T-helper 1 cell (primary cell): ENCODE measurements around the gene DNASE1.

Experiments used
- DNase-seq, 5 donors: peaks; one replicate each; pipeline ENCODE4 v3.0.0-alpha.2; 2012 to 2020

The DNASE1 gene

GRCh38 chr16:3665508-3665907 is 11.0 kb downstream of the DNASE1 start:
- DNase-seq = peak in 2 of 5 donors; percentile 15 to 23

- DNase-seq = no peak
Measured at GRCh38 chr16:3668626-3669025, 14.1 kb downstream of the DNASE1 start.

GRCh38 chr16:3669082-3669481 is 14.6 kb downstream of the DNASE1 start:
- no peak for DNase-seq

GRCh38 chr16:3670711-3671110 is 16.2 kb downstream of the DNASE1 start:
- DNase-seq = no peak

- no peak for DNase-seq
Measured at GRCh38 chr16:3671424-3671823, 16.9 kb downstream of the DNASE1 start.

GRCh38 chr16:3672571-3673041 is 18.1 kb downstream of the DNASE1 start:
- DNase-seq = no peak

GRCh38 chr16:3673201-3673600 is 18.7 kb downstream of the DNASE1 start:
- no peak for DNase-seq

- no peak for DNase-seq
Measured at GRCh38 chr16:3673676-3674377, 19.3 kb downstream of the DNASE1 start.

- DNase-seq = no peak
Measured at GRCh38 chr16:3674513-3675295, 20.2 kb downstream of the DNASE1 start.

- DNase-seq = no peak
Measured at GRCh38 chr16:3675601-3676130, 21.2 kb downstream of the DNASE1 start.

- no peak for DNase-seq
Measured at GRCh38 chr16:3677994-3678393, 23.5 kb downstream of the DNASE1 start.

- DNase-seq = no peak
Measured at GRCh38 chr16:3681206-3681605, 26.7 kb downstream of the DNASE1 start.

- no peak for DNase-seq
Measured at GRCh38 chr16:3687021-3687420, 32.5 kb downstream of the DNASE1 start.

GRCh38 chr16:3687792-3688191 is 33.3 kb downstream of the DNASE1 start:
- DNase-seq = no peak

- no peak for DNase-seq
Measured at GRCh38 chr16:3689731-3690130, 35.2 kb downstream of the DNASE1 start.

- peak; percentile 60 to 78 (median 68) for DNase-seq
Measured at GRCh38 chr16:3690470-3690928, 36.0 kb downstream of the DNASE1 start.

- DNase-seq = no peak
Measured at GRCh38 chr16:3690980-3691720, 36.7 kb downstream of the DNASE1 start.

GRCh38 chr16:3691761-3692160 is 37.3 kb downstream of the DNASE1 start:
- DNase-seq = no peak

GRCh38 chr16:3694051-3694450 is 39.6 kb downstream of the DNASE1 start:
- no peak for DNase-seq

GRCh38 chr16:3695610-3696369 is 41.3 kb downstream of the DNASE1 start:
- no peak for DNase-seq

GRCh38 chr16:3696425-3697218 is 42.1 kb downstream of the DNASE1 start:
- no peak for DNase-seq
